IMR-90 (cell line): ENCODE measurements around the gene DOCK10.

ENCODE experiments used
- CEBPB ChIP-seq: IDR thresholded peaks from 2 replicates; pipeline ENCODE4 v1.6.1; 2012; ENCODE audit warnings: low read depth, low read length, improper control_type of control experiment
- CHD1 ChIP-seq: IDR thresholded peaks from 2 replicates; pipeline ENCODE4 v1.6.1; 2012; ENCODE audit warnings: low read depth, low read length, improper control_type of control experiment
- CTCF ChIP-seq: conservative IDR thresholded peaks from 2 replicates; pipeline ENCODE4 v1.5.1; 2012; ENCODE audit warnings: mild to moderate bottlenecking, low read depth, low read length, improper control_type of control experiment
- FOS ChIP-seq: fragments of 150-350 bp; IDR thresholded peaks from 2 replicates; pipeline ENCODE4 v1.6.1; 2016; ENCODE audit warnings: low read depth, low read length
- MAZ ChIP-seq: IDR thresholded peaks from 2 replicates; pipeline ENCODE4 v1.6.1; 2012; ENCODE audit warnings: low read depth, mild to moderate bottlenecking, low read length, improper control_type of control experiment, moderate library complexity, borderline replicate concordance
- MXI1 ChIP-seq: IDR thresholded peaks from 2 replicates; pipeline ENCODE4 v1.6.1; 2012; ENCODE audit warnings: low read depth, mild to moderate bottlenecking, low read length, moderate library complexity, borderline replicate concordance
- POLR2A ChIP-seq: IDR thresholded peaks from 2 replicates; pipeline ENCODE4 v1.6.1; 2012; ENCODE audit warnings: mild to moderate bottlenecking, low read depth, low read length
- RAD21 ChIP-seq: IDR thresholded peaks from 2 replicates; pipeline ENCODE4 v1.6.1; 2012; ENCODE audit warnings: low read length, improper control_type of control experiment
- RCOR1 ChIP-seq: IDR thresholded peaks from 2 replicates; pipeline ENCODE4 v1.6.1; 2012; ENCODE audit warnings: mild to moderate bottlenecking, low read length, improper control_type of control experiment; ENCODE audit not compliant: insufficient replicate concordance
- RFX5 ChIP-seq: IDR thresholded peaks from 2 replicates; pipeline ENCODE4 v1.8.0; 2012; ENCODE audit warnings: low read depth, mild to moderate bottlenecking, low read length, moderate library complexity
- USF2 ChIP-seq: fragments of 150-350 bp; IDR thresholded peaks from 2 replicates; pipeline ENCODE4 v1.6.1; 2017; ENCODE audit warnings: mild to moderate bottlenecking, antibody characterized with exemption, low read length, low read depth

- TF ChIP-seq CTCF, result no peak
- TF ChIP-seq MAZ, result no peak
- no peak for TF ChIP-seq MXI1
- TF ChIP-seq POLR2A, result no peak
- TF ChIP-seq RFX5, result no peak
- no peak for TF ChIP-seq CHD1
- TF ChIP-seq RAD21, result no peak
- no peak for TF ChIP-seq USF2
- no peak for TF ChIP-seq FOS
- TF ChIP-seq RCOR1, result no peak
- no peak for TF ChIP-seq CEBPB
These were observed 82.7 kb downstream of the DOCK10 start for GRCh38 chr2:224959556-224959955.
